Muscle of arm (tissue), 12 donors: ENCODE results near the gene FPR2. TPM values are rescaled to one million over a fixed set of nuclear protein-coding genes. Genes with fewer than 3 reads are reported as not detected.
"Not testable (repeated sequence)": the region's sequence is repeated elsewhere in the genome, so short reads cannot be mapped to it uniquely, and the experiment has no call there.

Source experiments
- DNase-seq: peaks from one replicate; pipeline ENCODE4 v3.0.0-alpha.2; 2013
- polyA plus RNA-seq, 12 donors: library from polyadenylated mRNA; unstranded; fragments of 120-200 nt; gene quantifications; one replicate each; pipeline ENCODE4 v1.2.1, GENCODE V29; 2013; ENCODE audit not compliant: insufficient read length in 12 of 12

FPR2 gene
- polyA plus RNA-seq, 12 donors = 0.13 to 1.4 (median 0.24) TPM; not detected in 3

DNA sequence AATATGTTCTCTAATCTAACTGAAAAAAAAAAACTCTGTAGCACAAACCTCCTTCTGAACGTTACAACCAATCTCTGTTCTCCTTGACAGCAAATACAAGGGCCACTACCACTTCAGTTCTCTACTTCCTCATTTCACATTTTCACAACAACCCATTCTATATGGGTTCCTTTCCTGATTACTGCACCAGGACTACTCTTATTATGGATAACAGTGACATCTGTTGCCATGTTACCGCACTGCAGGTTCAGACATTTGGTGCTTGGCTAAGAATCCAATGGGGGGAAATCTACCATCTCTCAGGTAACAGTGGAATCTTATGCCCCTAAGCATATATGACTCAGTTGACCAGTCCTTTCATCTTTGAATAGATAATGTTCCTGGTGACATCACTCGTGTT, 22.4 kb downstream of the FPR2 start:
- DNase-seq = no peak

DNA sequence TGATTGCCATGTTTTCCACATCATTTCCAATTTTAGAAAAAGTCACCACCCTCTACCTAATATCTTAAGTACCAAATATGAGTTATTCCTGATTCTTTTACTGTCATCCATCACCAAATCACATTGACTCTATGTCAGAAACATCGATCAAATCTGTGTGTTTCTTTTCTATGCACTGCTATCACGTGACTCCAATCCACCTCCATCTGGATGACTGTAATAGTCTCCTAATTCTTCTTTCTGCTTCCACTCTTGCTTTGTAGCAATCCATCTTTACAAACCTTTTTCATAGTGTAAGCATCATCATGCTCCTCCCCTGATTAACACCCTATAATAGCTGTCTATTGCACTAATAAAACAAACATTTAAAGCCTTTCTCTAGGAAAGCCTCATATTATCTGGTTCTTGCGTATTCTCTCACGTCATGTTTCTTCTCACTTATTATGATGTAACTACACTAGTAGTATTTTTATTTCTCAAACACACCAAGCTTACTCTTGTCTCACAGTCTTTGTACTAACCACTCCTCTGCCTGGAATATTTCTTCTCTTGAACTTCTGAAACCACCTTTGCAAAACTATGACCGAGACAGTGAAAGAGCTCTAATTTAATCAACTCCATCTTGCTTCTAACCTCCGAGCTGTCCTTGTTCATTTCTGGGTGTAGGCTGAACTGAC, 23.3 kb downstream of the FPR2 start:
- DNase-seq = no peak

DNA sequence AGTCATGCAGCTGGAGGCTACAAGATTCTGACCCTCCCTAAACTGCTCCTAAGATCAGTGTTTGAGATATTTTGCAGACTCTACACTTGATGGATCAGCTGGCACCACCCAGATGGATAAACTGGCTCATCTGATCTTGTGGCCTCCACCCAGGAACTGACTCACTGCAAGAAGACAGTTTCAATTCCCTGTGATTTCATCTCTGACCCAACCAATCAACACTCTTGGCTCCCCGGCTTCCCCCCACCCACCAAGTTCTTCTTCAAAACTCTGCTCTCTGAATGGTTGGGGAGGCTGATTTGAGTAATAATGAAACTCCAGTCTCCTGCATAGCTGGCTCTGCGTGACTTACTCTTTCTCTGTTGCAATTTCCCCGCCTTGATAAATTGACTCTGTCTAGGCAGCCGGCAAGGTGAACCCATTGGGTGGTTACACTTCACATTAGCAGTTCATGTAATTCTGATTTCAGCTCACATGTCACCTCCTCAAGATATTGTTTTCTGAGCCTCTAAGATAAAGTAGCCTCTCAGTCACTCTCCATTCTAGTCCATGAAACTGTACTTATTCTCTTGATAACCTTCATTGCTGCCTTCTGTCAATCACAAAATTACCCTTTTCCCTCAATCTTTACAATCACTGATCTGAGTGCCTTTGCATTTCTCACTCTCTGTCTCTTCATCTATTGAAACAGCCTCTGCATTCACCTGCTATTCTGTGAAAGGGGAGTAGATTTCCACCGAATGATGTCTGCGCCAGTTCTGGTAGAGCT, 24.1 kb downstream of the FPR2 start:
- DNase-seq = no peak

DNA sequence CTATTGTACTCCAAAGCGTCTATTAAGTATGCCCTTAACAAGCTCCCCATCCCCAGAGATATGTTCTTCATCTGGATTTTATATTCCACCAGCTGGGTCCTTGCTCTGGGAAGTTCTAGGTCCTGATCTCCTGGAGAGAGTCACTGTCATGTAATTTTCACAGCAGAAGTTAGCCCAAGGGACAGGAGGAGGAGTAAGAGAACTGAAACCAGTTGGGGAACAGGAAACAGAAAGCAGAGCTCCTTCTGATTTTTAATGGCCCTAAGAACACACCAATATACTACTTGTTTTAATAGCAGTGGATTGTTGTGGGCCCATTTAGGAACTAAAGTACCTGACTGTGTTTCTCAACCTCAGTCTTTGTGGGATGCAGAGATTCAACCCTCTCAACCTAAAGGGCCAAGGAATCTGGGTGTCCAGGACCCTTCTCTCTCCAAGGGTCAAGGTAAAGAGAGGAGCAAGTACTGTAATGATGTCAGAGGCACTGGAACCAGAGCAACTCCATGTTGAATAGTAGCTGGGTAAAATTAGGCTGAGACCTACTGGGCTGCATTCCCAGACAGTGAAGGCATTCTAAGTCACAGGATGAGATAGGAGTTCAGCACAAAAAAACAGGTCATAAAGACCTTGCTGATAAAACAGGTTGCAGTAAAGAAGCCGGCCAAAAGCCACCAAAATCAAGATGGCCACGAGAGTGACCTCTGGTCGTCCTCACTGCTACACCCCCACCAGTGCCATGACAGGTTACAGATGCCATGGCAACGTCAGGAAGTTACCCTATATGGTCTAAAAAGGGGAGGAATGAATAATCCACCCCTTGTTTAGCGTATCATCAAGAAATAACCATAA, 25.9 kb downstream of the FPR2 start:
- no peak for DNase-seq

DNA sequence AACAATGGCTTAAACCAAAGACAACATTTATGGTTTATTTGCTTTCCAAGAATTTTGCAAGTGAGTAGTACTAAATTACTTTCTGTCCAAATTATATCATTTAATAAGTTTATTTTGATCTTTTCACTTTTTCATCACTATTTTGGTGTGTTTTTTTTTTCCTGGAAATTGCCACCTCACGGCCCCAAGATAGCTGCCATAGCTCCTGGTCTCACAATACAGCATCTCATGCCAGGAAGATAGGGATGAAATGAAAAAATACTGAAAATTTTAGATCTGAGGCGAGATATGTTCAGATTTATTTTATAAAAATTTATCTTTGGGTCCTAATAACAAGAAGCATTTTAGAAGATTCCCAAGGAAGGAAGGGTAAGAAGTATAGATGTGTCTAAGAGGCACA, 27.0 kb downstream of the FPR2 start:
- DNase-seq = no peak

DNA sequence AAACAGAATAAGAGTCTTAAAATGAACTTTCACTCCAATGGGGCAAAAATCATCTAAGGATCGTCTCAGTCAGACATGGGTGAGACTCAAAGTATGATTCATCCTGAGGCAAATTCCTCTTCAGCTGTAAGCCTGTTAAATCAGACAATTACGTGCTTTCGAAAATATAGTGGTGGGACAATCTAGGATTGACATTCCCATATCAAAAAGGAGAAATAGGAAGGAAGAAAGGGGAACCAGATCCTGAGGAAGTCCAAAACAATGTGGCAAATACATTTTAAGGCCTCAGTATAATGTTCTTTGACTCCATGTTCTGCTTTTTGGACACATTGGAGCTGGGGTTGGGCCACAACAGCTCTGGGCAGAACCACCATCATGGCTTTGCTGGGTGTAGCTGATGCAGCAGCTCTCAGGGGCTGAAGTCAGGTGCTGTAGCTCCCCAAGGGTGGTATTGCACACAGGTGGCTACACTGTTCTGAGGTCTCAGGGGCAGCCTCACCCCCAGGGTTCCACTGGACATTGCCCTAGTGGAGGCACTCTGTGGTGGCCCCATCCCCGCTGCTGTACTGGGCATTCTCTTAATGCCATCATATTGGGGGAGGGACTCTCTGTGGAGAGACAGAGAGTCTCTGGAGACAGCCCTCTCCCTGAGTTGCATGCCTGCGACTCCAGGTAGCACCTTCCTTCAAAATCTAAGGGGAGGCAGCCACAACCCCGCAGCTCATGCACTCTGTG, 28.2 kb downstream of the FPR2 start:
- no peak for DNase-seq

DNA sequence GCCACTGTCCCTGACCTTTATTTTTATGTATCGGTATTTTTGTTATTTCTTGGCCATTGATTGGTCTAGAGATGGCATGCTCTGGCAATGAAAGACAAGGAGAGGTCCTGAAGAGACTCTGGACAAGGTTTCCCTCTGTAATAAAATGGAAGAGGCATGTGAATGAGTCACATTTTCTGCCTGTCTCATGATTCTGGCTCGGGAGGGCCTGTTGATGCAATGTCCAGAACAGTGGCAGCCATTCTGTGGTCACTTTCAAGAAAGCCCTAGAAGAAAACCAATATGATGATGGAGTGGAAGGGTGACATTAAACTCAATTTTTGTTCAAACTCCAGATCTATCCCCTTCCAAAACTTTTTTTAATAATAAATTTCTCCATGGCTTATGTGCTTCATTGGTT, 32.0 kb downstream of the FPR2 start:
- no peak for DNase-seq

DNA sequence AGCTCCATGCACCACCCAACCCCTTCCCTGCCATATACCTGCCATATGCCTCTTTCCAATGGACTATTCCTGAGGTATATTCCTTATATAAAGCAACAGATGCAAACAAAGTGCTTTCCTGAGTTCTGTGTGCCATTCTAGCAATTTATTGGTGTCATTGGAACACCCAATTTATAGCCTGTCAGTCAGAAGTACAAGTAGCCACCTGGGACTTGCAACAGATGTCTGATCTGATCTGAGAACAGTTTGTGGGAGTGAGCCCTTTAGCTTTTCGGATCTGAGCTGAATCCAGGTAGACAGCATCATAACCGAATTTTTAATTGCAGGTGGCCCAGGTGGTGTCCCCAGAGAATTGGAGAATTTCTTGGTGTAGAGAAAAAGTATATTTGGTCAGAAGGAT, 33.0 kb downstream of the FPR2 start:
- no peak for DNase-seq

DNA sequence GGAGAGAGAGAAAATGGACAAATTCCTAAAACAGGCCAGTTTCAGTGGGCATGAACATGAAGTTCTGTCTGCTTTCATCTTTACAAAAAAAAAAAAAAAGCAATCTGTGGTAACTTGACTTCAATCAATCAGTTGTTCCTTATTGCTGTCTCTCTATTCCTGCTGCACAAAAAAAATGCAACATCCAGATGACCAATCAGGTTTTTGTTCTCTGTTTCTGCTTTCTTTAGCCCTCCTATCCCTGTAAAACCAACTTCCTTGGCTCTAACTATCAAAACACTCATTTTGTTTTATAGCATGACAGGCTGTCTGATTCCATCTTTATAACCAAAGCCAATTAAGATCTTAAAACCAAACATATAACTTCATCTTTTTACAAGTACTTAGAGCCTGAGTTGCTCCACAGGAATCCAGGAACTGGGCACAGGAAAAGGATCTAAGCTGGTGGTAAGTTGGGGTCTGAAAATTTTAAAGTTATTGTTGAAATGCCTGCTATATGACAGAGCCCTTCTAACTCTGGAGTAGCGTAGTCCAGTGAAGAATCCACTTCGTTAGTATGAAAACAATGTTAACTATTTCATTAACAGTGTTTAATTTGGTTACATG, 34.0 kb downstream of the FPR2 start, which contains the start of gene FPR3:
Gene FPR3 (plus strand): TSS at position 273 of the 606 bp plus-strand sequence. CDS start 28,592 bp downstream, outside the sequence.
- DNase-seq = no peak

DNA sequence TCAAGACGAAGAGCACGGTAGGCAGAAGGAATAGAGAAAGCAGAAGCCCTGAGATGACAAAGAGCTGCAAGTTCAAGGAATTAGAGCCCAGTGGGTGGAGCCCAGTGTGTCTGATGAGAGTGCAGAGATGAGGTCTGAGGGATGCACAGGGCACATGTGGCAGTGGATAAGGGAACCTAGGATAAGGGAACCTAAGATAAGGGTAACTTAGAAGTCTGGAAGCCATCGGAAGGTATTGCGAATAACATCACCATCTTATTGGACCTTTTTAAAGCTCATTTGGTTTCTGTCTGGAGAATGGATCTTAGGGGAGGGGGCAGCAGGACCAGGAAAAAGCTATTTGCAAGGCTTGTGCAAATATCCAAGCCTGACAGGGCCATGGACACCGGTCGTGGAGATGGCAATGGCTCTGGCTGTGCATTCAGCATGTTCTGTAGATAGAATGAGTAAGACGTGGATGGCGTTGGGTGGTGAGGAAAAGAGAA, 35.3 kb downstream of the FPR2 start:
- no peak for DNase-seq

DNA sequence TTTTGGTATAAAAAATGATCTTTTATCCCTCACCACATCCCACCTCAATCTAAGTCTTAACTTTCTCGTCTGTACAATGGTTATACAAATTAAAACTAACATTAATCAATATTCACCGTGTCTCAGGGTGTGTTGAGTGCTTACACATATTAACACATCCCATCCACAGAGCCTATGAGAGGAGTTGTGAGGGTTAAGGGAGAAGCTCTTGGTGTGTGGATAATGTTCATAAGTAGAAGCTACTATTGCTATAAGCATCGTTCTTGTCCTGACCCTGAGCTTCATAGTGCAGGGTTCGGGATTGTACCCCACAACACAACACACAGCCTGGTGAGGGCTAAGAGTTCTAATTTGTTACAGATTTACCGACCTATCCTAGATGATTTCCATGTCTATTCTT, 36.5 kb downstream of the FPR2 start:
- no peak for DNase-seq

DNA sequence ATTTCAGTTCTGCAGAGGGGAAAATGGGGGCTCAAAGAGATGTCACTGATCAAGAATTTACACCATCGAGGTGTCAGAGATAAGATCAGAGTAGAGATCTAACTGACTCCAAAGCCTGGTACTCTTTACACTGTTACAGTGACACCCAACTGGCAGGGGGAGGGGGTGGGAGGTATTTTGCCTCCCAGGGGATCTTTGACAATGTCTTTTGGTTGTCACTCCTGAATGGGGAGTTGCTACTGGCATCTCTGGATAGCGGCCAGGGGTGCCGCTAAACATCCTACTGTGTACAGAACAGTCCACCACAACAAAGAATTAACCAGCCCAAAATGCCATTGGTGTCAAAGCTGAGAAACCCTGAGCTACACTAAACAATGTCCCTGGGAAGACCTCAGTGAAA, 37.1 kb downstream of the FPR2 start:
- no peak for DNase-seq

DNA sequence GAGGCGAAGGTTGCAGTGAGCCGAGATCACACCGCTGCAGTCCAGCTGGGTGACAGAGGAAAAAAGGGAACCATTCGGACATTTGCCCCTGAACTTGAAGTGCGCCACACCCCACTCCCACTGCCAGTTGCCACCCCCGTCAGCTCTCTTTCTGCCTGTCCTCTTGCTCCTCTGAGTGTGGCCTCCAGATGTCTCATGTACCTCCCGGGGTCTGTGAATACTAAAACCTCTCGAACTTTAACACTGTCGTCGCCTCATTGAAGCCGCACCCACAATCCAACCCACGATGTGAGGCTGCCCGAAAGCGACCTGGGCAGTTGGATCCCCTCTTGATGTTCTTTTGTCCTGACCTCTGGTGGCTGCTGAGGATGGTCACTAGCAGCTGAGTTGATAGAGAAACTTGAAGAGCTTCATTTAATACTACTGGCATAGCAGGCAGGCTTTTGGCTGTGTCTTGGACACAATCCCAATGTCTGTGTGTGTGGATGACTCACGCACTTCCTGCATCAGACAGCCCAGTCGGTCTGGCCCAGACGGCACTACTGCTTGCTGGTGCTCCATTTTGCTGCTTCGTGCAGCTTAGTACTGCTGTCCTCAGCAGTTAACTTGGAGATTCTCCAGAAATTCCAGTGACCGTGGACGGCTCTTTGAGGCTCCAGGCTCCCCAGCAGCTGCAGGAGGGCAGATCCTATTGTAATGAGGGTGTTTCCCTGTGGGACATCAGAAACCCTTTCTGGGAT, 38.2 kb downstream of the FPR2 start:
- peak; percentile 69 for DNase-seq

DNA sequence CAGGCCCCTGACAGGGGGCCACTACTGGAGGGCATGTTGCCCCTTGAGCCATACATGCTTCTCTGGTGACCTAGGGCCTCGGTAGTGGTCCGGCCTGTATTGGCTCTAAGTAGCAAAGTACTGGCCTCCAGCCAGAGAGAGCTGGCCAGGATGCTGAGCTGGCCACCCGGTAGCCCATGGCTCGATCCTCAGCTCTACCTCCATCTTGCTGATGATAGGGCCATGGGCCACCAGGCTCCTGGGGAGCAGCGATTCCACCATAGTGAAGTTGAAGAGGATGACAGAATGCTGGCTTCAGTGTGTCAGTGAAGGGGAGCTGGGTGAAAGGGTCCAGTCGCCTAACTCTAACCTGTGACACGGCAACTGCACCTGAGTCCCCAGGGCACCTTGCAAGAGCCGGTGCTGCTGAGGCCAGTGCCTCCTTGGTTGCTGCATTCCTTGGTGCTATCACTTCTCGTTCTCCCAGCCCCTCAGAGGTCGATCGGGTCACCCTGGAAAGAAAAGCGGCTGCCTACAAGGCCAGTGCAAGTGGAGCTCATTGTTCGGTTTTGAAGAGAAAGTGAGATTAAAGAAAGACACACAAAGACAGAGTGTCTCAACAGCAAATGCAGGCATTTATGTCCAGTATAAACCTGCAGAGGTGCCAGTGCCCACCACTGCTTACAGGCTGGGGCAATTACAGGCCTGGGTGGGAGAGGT, 38.9 kb downstream of the FPR2 start:
- DNase-seq = no peak

DNA sequence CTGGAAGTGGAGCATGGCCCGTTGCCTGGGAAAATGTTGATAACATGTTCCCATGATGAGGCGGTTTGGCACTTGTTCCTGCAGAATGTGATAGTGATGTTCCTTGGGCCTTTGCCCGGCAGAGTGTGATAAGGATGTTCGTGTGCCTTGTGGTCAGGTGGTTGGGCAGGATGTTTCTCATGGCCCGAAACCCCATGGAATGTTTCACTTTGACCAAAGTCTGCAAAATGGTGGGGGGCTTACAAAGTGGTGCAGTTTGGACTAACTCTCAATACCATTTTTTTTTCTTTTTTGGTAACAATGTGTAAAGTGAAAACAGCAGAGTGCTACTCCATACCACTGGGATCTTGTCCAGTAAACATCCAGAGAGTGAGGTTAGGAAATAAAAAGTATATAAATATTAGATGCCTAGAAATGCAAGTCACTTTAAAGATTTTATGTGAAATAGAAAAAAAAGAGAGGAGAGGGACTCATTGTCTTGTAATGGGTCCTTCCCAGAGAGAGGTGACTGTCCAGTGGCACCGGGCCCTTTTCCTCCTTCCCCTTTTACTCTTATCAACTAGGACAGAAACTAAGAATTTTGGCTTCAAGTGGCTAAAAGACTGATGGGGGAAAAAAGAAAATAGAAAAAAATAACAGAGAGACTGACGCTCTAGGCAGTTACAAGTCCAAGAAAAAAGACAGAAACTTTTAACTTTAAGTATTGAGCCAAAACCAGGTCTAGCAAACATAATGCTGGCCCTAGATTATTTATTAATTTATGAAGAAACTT, 39.7 kb downstream of the FPR2 start:
- DNase-seq = no peak

DNA sequence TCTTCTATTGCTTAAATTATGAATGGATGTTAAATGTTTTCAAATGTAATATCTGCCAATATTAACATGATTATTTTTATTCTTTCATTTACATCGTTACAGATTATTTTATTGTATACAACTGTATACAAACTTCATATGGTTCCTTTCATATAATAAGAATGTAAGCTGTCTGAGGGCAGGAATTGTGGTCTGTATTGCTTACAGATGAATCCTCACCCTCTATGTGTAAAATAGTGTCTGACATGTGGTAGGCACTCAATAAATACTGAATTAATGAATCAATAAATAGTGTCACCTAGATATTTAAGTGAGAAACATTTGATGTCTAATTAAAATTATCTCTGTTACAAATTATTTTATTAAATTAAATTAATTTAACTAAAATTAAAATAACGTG, 41.8 kb downstream of the FPR2 start:
- no peak for DNase-seq

DNA sequence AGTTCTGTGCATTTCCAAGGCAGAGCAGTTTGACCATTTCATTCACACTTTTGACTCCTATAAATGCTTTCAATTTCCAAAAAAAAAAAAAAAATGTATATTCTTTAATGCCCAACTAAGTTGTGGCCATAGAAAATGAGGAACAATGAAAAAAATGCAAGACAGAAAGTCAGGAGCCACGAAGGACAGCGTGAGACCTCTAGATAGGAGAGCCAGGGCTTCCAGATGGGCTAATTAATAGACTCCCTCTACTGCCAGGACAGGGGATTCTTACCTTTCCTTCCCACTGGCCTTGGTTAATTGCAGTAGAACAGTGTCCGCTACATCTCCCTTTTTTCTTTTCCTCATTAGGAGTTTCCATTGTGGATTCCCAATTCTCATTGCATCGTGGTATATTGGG, 42.5 kb downstream of the FPR2 start:
- no peak for DNase-seq

DNA sequence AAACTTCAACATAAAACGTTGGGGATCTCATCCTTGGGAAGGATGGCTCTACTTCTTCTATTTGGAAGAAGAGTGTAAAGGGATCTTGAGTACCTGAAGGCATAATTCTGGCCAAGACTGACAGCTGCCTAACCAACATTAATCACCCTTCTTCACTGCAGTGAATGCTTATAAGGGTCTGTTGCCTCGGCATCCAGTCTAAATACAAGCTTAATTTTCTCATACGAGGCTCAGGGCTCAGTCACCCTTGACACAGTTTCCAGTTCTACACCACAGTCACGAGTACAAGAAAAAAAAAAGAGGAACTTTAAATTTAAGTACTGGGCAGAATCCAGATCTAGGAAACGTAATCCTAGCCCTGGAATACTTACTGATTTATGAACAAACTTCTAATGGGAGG, 43.0 kb downstream of the FPR2 start:
- no peak for DNase-seq

DNA sequence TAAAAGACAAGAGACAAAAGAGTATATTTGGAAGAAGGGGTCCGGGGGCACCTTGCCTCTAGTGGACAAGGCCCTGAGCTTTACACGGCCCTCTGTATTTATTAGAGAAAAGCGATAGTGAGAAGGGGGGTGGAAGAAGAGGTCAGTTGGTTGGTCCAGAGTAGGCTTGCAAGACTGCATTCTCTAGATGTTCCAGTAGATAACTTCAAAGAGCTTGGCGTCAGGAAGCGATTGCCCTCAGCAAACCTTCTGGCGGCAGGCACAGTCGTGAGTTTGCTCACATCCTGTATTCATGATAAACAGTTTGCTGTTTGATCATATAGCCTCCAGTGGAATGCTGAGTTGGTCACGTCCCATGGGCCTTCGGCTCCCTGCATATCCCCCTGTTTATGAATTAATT, 43.8 kb downstream of the FPR2 start:
- DNase-seq = not testable (repeated sequence)
